Measurements from ENCODE around the gene DLG1. TPM values are rescaled to one million over a fixed set of nuclear protein-coding genes. Genes with fewer than 3 reads are reported as not detected.

The DLG1 gene
- total RNA-seq, 1 experiment from 2014 or later: 89.8 TPM

DNA sequence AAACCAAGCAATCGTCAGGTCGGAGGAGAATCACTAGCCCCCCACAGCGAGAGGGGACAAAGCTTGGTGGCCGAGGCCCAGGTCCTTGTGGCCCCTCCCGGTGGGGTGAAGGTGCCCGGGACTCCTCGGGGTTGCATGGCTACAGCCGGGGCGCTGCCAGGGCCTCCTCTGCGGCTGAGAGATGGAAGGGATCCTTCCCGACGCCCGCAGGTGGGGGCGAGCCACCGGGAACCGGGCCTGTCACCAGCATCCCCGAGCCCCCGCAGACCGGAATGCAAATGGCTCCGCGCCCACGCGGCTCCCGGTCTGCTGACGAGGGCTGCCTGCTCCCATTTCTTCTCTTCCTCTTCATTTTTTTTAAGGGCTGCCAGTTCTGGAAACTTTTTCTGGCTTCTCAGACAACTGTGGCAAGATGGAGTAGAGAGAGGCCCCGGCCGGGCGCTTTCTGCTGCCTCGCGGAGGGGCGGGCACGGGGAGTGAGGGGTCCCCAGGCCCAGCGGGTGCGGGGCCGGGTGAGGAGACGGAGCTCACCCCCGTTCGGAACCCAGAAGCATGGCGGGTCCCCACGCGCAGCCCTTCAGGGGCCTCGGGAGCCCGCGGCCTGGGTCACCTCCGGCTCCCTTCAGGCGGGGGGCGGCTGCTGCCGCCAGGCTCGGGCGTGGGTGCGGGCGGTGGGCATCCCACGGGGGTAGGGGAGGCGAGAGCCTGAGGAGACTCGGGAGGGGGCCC lies 296.3 kb downstream of the DLG1 start:
- POLR2A ChIA-PET: no interaction called here
- no peaks in the 10 kb centered on the region for H3K27me3 ChIP-seq (ENCODE audit: insufficient read depth, low read length)
- no peak overlapping the region for H3K4me3 ChIP-seq (replicated peaks in 1 of 2; ENCODE audit: low read depth in 1 of 2, low read length in 2 of 2)
- H3K36me3 ChIP-seq (ENCODE audit: control insufficient read depth in 1 of 2, insufficient read depth in 2 of 2, low read length in 2 of 2): no peaks in the 10 kb centered on the region
- H3K9me2 ChIP-seq (ENCODE audit: insufficient read depth): no peaks in the 10 kb centered on the region
- CTCF ChIA-PET: interaction anchor here (2.3 kb wide), 1 partner anchor 185 kb away, joined by 7 read pairs; no protein-coding TSS in a partner anchor
- no peak overlapping the region for H2AFZ ChIP-seq (ENCODE audit: low read depth, low read length, poor library complexity, severe bottlenecking)
- TF ChIP-seq FOSL1 (IDR thresholded peaks at IDR 0.05; ENCODE audit: low read depth) (no peak), POLR2AphosphoS5 (IDR thresholded peaks at IDR 0.05; ENCODE audit: low read depth, low read length) (no peak), CBX3 (IDR thresholded peaks at IDR 0.05; ENCODE audit: low read depth) (no peak), SP1 (IDR thresholded peaks at IDR 0.05; ENCODE audit: low read depth) (no peak), ZNF274 (IDR thresholded peaks at IDR 0.05; ENCODE audit: low read depth, low read length) (no peak), RAD21 (IDR thresholded peaks at IDR 0.05; ENCODE audit: low read depth) (no peak), ELF1 (IDR thresholded peaks at IDR 0.05; ENCODE audit: borderline replicate concordance, low read depth) (no peak), EZH2phosphoT487 (IDR thresholded peaks at IDR 0.05; ENCODE audit: borderline replicate concordance) (no peak), ZFX (IDR thresholded peaks at IDR 0.05) (no peak), EZH2 (IDR thresholded peaks at IDR 0.05) (no peak), JUND (IDR thresholded peaks at IDR 0.05) (no peak)
- TF ChIP-seq, protein P1, sequence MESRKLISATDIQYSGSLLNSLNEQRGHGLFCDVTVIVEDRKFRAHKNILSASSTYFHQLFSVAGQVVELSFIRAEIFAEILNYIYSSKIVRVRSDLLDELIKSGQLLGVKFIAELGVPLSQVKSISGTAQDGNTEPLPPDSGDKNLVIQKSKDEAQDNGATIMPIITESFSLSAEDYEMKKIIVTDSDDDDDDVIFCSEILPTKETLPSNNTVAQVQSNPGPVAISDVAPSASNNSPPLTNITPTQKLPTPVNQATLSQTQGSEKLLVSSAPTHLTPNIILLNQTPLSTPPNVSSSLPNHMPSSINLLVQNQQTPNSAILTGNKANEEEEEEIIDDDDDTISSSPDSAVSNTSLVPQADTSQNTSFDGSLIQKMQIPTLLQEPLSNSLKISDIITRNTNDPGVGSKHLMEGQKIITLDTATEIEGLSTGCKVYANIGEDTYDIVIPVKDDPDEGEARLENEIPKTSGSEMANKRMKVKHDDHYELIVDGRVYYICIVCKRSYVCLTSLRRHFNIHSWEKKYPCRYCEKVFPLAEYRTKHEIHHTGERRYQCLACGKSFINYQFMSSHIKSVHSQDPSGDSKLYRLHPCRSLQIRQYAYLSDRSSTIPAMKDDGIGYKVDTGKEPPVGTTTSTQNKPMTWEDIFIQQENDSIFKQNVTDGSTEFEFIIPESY (IDR thresholded peaks at IDR 0.05; ENCODE audit: extremely low read depth, insufficient replicate concordance, low read length): no peak
- TF ChIP-seq, protein P2, sequence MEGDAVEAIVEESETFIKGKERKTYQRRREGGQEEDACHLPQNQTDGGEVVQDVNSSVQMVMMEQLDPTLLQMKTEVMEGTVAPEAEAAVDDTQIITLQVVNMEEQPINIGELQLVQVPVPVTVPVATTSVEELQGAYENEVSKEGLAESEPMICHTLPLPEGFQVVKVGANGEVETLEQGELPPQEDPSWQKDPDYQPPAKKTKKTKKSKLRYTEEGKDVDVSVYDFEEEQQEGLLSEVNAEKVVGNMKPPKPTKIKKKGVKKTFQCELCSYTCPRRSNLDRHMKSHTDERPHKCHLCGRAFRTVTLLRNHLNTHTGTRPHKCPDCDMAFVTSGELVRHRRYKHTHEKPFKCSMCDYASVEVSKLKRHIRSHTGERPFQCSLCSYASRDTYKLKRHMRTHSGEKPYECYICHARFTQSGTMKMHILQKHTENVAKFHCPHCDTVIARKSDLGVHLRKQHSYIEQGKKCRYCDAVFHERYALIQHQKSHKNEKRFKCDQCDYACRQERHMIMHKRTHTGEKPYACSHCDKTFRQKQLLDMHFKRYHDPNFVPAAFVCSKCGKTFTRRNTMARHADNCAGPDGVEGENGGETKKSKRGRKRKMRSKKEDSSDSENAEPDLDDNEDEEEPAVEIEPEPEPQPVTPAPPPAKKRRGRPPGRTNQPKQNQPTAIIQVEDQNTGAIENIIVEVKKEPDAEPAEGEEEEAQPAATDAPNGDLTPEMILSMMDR (IDR thresholded peaks at IDR 0.05 in 2 of 3, conservative IDR thresholded peaks at IDR 0.05 in 1 of 3; ENCODE audit: borderline replicate concordance in 1 of 3, insufficient read depth in 1 of 3, low read depth in 2 of 3, low read length in 2 of 3): no peak
- TF ChIP-seq, protein P3, sequence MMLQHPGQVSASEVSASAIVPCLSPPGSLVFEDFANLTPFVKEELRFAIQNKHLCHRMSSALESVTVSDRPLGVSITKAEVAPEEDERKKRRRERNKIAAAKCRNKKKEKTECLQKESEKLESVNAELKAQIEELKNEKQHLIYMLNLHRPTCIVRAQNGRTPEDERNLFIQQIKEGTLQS (IDR thresholded peaks at IDR 0.05): no peak
- RAD21 ChIA-PET (ENCODE audit: low non-redundant PET in 1 of 2, low total read pairs in 2 of 2, uncharacterized antibody in 2 of 2, unreplicated experiment in 2 of 2): no interaction called here
- H3K79me2 ChIP-seq (ENCODE audit: insufficient read depth, low read length): no peaks in the 10 kb centered on the region
- no peaks in the 10 kb centered on the region for H3K9me3 ChIP-seq (ENCODE audit: control insufficient read depth in 1 of 2, insufficient read depth in 1 of 2, low read depth in 1 of 2, low read length in 2 of 2)
- H3K9ac ChIP-seq (ENCODE audit: low read length): peak overlapping the region; percentile 71
- no peaks in the 10 kb centered on the region for H4K20me1 ChIP-seq (ENCODE audit: insufficient read depth)
- H3K27ac ChIP-seq (ENCODE audit: low read depth, low read length): peak overlapping the region; percentile 67; the same call in 1 of the 2 replicates
- DNase-seq (ENCODE audit: low read depth, low spot score): no peak
- intact Hi-C loops (cut with micrococcal nuclease): loop anchor here (1.0 kb wide), 1 partner anchor 185 kb away; no protein-coding TSS in a partner anchor
- H3K4me1 ChIP-seq (ENCODE audit: control insufficient read depth in 1 of 2, insufficient read depth in 2 of 2, low read length in 2 of 2): peaks cover 16 to 33% of the 10 kb centered on the region in 2 experiments; a peak in 3 of 4 replicates
- H3K4me2 ChIP-seq (ENCODE audit: low read length): peak overlapping the region; percentile 77
- BruUV-seq (replicated peaks): TSS peak; percentile 57
- ATAC-seq: no peak

All from HCT116 (cell line).